Measurements from ENCODE around the gene ATP5F1E. TPM values are rescaled to one million over a fixed set of nuclear protein-coding genes. Genes with fewer than 3 reads are reported as not detected.

Gene ATP5F1E
- total and polyA plus RNA-seq, 9 of the 15 experiments (the other 6 are each of a cell fraction or from before 2014, with no cell fraction given), result 60.3 to 162 (median 113) TPM

- no peak for ATAC-seq
- no peak for TF ChIP-seq JUND (IDR thresholded peaks at IDR 0.05; ENCODE audit: borderline replicate concordance, low read depth, low read length)
- TF ChIP-seq JUND (tag; IDR thresholded peaks at IDR 0.05; ENCODE audit: borderline replicate concordance, low read depth, low read length), result no peak
- no peak for TF ChIP-seq CHD4 (IDR thresholded peaks at IDR 0.05; ENCODE audit: insufficient read depth, insufficient replicate concordance, low read depth, low read length, poor library complexity, severe bottlenecking)
- peak; percentile 20; the same call in 1 of the 2 replicates for TF ChIP-seq RBFOX2 (IDR thresholded peaks at IDR 0.05; ENCODE audit: low read depth, low read length)
- TF ChIP-seq ZNF175 (CRISPR knock-in tag; IDR thresholded peaks at IDR 0.05; ENCODE audit: low read depth), result no peak
- H3K9me1 ChIP-seq (ENCODE audit: control insufficient read depth, insufficient read depth, low read length), result peaks cover 6% of the 10 kb centered on the region
- no peak overlapping the region for H3K4me3 ChIP-seq
- 0 out of 4 replicates have a peak overlapping the region, but pooled peaks of 1 of the 2 experiments have one; percentile 22 for H3K9ac ChIP-seq (ENCODE audit: insufficient read depth in 1 of 2, low read depth in 2 of 2, low read length in 2 of 2)
- no peaks in the 10 kb centered on the region for H3K27me3 ChIP-seq (ENCODE audit: control insufficient read depth in 2 of 2, insufficient read depth in 2 of 2, low read length in 2 of 2)
- no peak for DNase-seq (ENCODE audit: extremely low read depth in 1 of 4, low spot score in 3 of 4)
- FAIRE-seq, result no peak
- H3K4me2 ChIP-seq (ENCODE audit: insufficient read depth, low read length), result no peak overlapping the region
- 84% methylated on average over 8 of the region's 8 CpGs for WGBS (ENCODE audit: insufficient coverage, low coverage, missing lambda C conversion rate)
- intact Hi-C loops (cut with micrococcal nuclease) (no loop called here), in situ Hi-C loops (cut with MboI) (no loop called here)
- H3K4me1 ChIP-seq (replicated peaks in 1 of 2; ENCODE audit: control insufficient read depth in 2 of 2, insufficient read depth in 2 of 2, low read length in 2 of 2), result peaks cover 20 to 60% of the 10 kb centered on the region in 2 experiments
- peaks cover 41% of the 10 kb centered on the region for H3K79me2 ChIP-seq (ENCODE audit: control insufficient read depth, insufficient read depth, low read length)
- peaks cover 2% of the 10 kb centered on the region for H4K20me1 ChIP-seq (replicated peaks; ENCODE audit: control insufficient read depth, insufficient read depth, low read length)
- H3K36me3 ChIP-seq (ENCODE audit: control insufficient read depth, insufficient read depth, low read length), result peaks cover 69% of the 10 kb centered on the region
- BruUV-seq (replicated peaks), result no TSS peak
- H3K27ac ChIP-seq (ENCODE audit: extremely low read depth, low read depth, low read length), result no peak overlapping the region
- no peaks in the 10 kb centered on the region for H3K9me3 ChIP-seq (replicated peaks; ENCODE audit: control insufficient read depth, insufficient read depth, low read depth, low read length)
- ChIA-PET POLR2A (no interaction called here), CTCF (ENCODE audit: low intra/inter-chr PET ratio) (no interaction called here)
- no peak overlapping the region for H2AFZ ChIP-seq (ENCODE audit: low read depth, low read length)
Measured at GRCh38 chr20:59002388-59002787, 29.7 kb downstream of the ATP5F1E start.
